NCI-H748 (cell line): ENCODE measurements around the gene PCF11.
"Not testable (repeated sequence)": the region's sequence is repeated elsewhere in the genome, so short reads cannot be mapped to it uniquely, and the experiment has no call there.

Experiments
- DNase-seq: peaks from one replicate; lab custom pipeline; 2025; ENCODE audit not compliant: unreplicated experiment; lab: John Stamatoyannopoulos, UW

Gene PCF11

GRCh38 chr11:83192606-83193245 lies 35.8 kb downstream of the PCF11 start:
- DNase-seq, result no peak

DNA sequence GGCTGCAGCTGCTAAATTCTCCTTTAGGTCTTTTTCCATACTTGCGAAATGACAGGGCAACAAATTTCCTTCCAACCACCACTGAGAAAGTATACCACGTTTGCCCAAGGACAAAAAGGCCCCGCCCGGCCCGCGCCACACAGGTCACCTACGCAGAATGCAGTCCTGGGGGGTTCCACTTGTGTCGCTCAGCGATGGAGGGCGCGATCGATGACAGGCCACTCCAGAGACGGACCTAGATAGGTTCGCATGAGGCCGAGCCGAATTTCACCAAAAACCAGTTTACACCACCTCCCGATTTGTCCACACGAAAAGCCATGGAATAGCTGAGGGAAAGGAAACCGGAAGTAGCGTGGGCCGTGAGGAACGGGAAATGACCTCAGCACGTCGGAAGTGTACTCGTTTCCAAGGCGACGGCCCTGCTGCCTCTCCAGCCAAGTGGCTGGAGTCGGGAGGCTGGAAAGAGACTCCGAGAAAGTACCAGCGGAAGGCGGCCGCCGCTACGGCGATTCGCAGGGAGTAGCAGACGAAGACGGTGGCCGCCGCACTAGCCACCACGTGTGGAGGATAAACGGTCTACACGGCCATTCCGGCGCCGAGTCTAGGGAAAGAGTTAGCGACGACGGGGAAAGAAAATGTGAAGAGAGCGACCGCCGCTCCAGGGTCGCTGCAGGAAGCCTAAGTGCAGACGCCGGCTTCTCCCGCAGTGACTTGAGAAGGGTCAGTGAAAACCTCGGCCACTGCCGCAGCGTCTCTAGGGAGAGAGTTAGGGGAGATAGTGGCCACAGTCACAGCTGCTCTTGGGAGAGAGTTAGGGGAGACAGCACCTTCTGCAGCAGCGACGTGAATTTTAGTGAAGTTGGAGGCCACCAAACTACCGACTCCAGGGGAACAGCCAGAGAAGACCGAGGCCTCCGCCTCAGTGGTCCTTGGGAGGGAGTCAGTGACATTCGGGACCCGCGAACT lies 36.7 kb downstream of the PCF11 start, which contains the start of gene ANKRD42:
TSS of gene ANKRD42 (plus strand) at position 398 of the 966 bp plus-strand sequence. CDS start 959 bp downstream, outside the sequence.
- peak; percentile 92 for DNase-seq

- DNase-seq, result peak; percentile 43
These were observed 37.6 kb downstream of the PCF11 start for GRCh38 chr11:83194281-83195142.

- no peak for DNase-seq
These were observed 38.2 kb downstream of the PCF11 start for GRCh38 chr11:83195143-83195466.

DNA sequence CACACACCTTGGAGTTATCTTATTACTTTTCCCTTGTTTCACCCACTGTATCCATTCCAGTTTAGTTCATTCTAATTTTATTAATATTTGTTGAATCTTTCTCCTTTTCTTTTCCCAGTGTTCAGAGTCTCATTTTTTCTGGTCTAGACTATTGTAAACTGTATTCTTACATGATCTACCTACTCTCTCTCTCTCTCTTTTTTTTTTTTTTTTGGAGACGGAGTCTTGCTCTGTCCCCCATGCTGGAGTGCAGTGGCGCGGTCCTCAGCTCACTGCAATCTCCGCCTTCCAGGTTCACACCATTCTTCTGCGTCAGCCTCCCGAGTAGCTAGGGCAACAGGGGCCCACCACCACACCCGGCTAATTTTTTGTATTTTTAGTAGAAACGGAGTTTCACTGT lies 38.7 kb downstream of the PCF11 start:
- no peak for DNase-seq

- DNase-seq, result no peak
These were observed 43.1 kb downstream of the PCF11 start for GRCh38 chr11:83200035-83200434.

- no peak for DNase-seq
These were observed 48.8 kb downstream of the PCF11 start for GRCh38 chr11:83205608-83206185.

GRCh38 chr11:83206221-83206620 lies 49.3 kb downstream of the PCF11 start:
- no peak for DNase-seq

DNA sequence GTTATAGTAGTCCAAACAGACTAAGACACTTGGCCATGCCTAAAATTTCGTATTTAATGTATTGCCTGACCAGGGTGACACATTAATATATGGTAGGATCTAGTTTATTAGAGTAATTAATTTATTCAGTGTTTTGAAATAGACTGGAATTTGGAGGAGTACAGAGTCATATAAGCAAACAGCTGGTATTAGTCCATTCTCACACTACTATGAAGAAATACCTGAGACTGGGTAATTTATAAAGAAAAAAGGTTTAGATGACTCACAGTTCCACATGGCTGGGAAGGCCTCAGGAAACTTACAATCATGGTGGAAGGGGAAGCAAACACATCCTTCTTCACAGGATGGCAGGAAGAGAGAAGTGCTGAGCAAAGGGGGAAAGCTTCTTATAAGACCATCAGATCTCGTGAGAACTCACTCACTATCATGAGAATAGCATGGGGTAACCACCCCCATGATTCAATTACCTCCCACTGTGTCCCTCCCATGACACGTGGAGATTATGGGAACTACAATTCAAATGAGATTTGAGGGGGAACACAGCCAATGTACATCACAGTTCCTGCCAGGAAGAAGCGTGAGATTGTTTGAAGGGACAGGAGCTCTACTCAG lies 49.9 kb downstream of the PCF11 start:
- not testable (repeated sequence) for DNase-seq

GRCh38 chr11:83219095-83219494 lies 62.2 kb downstream of the PCF11 start:
- DNase-seq, result peak; percentile 14

DNA sequence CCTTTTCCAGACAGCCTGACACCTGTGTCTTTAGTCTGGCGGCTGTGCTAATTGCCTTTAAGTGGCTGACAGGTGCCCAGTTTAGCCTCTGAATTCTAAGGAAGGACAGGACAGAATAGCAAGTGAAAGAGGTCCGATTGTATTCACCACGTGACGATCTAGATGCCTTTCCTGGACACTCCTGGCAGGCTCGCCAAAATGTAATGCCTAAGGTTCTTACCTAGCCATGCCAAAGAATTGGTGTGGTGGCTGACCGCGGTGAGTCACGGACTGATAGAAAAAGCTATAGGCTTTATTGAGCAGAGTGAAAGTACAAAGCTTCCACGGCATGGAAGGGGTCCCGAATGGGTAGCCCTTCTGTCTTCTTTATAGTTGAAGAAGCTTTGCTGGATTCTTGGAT lies 63.3 kb downstream of the PCF11 start:
- DNase-seq, result peak; percentile 59

GRCh38 chr11:83221694-83222093 lies 64.8 kb downstream of the PCF11 start:
- DNase-seq, result no peak

DNA sequence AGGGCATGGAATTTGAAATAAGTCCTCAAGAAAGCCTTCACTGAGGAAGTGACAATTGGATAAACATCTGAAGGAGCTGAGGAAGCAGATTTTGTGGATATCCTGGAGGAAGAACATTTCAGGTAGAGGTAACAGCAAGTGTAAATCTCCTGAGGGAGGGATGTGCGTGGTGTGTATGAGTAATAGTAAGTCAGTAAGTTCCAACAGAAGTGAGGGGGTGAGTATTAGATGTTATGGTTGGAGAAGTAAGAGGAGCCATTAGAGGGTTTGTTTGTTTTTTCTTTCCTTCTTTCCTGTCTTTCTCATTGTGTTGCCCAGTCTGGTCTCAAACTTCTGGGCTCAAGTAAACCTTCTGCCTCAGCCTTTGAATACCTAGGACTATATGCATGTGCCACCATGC lies 65.6 kb downstream of the PCF11 start:
- DNase-seq, result no peak

DNA sequence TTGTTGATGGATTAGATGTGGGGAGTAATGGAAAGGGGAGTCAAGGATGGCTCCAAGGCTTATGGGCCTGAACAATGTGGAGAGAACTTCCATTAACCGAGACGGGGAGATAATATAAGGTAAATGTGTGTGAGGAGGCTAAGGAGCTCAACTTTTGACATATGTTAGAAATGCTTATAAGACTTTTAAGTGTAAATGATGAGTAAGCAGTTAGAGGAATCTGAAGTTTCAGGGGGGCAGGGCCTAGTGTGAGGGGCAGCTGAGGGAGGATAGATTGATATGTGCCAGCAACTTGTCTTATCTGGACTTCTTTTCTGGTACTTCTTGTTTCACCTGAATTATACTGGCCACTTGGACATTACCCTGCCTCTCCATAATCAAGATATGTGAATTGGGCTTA lies 66.5 kb downstream of the PCF11 start:
- no peak for DNase-seq

DNA sequence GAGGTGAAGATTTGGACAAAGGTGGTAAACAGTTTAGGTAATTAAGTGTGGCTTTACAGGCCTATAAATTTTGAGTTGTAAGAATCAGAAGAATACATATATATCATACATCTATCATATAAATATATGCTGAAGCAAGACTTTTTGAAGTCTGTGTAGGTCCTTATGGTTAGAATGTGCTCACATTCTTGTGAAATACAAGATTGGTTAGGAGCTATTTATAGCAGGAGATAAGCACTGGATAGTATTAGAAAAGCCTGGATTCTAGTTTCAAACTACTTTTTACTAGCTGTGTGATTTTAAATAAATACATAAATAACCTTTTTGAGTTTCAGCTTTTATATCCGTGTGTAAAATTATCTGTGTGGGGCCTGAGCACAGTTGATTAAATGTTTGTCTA lies 78.9 kb downstream of the PCF11 start:
- DNase-seq, result no peak
